HepG2 (cell line): Measurements from ENCODE around the gene POLR3E. TPM values are rescaled to one million over a fixed set of nuclear protein-coding genes. Genes with fewer than 3 reads are reported as not detected.

Experiments used
- CREB1 ChIP-seq, 2 experiments: fragments of 450-650 bp in 1 of 2; IDR thresholded peaks; 2 replicates each; pipeline ENCODE4 v1.6.1; 2016 to 2017; ENCODE audit warnings: control low read depth in 1 of 2, mild to moderate bottlenecking in 1 of 2, missing compliant biosample characterization in 1 of 2, missing genetic modification characterization in 1 of 2
- NR2F1 ChIP-seq, 2 experiments: fragments of 450-650 bp in 1 of 2; formaldehyde crosslinking in 1 of 2; IDR thresholded peaks; 2 replicates each; pipeline versions ENCODE4 v1.5.0 to v1.6.1; 2016 to 2020; ENCODE audit warnings: mild to moderate bottlenecking in 1 of 2, missing compliant biosample characterization in 1 of 2, missing genetic modification reagents in 1 of 2, moderate library complexity in 1 of 2
- ONECUT2 ChIP-seq: sonication (generic); formaldehyde crosslinking; IDR thresholded peaks from 2 replicates; pipeline ENCODE4 v1.4.0; 2020; ENCODE audit warnings: missing genetic modification reagents
- TMF1 ChIP-seq: sonication (generic); formaldehyde crosslinking; IDR thresholded peaks from 2 replicates; pipeline ENCODE4 v1.8.1; 2022; ENCODE audit warnings: low read depth, missing genetic modification reagents
- XBP1 ChIP-seq: sonication (generic); formaldehyde crosslinking; IDR thresholded peaks from 2 replicates; pipeline ENCODE4 v1.5.0; 2020; ENCODE audit warnings: missing genetic modification reagents
- ZFX ChIP-seq: sonication (generic); formaldehyde crosslinking; IDR thresholded peaks from 2 replicates; pipeline ENCODE4 v1.4.0; 2020; ENCODE audit warnings: mild to moderate bottlenecking, low read depth, missing genetic modification reagents, moderate library complexity
- ZNF263 ChIP-seq: sonication (generic); formaldehyde crosslinking; IDR thresholded peaks from 2 replicates; pipeline ENCODE4 v1.4.0; 2020; ENCODE audit warnings: missing genetic modification reagents
- ZNF326 ChIP-seq: sonication (generic); formaldehyde crosslinking; IDR thresholded peaks from 2 replicates; pipeline ENCODE4 v1.4.0; 2020; ENCODE audit warnings: missing genetic modification reagents, borderline replicate concordance
- ZNF468 ChIP-seq: sonication (generic); formaldehyde crosslinking; IDR thresholded peaks from 2 replicates; pipeline ENCODE4 v1.8.0; 2022; ENCODE audit warnings: mild to moderate bottlenecking, moderate library complexity, missing genetic modification reagents
- ZNF552 ChIP-seq: sonication (generic); formaldehyde crosslinking; IDR thresholded peaks from 2 replicates; pipeline ENCODE4 v1.9.0; 2022; ENCODE audit warnings: missing genetic modification reagents, mild to moderate bottlenecking, borderline replicate concordance
- ZNF644 ChIP-seq: IDR thresholded peaks from 2 replicates; pipeline ENCODE4 v1.6.1; 2016; ENCODE audit warnings: low read depth
- ZNF652 ChIP-seq: IDR thresholded peaks from 2 replicates; pipeline ENCODE4 v1.6.1; 2016; ENCODE audit warnings: low read depth, borderline replicate concordance
- polyA plus RNA-seq, 8 experiments: library from polyadenylated mRNA; depleted of rRNA in 3 of 8; stranded (reverse) in 7 of 8; unstranded in 1 of 8; fragments of >200 nt; fragmentation: Illumina TruSeq in 4 of 8; extraction: Trizol in 4 of 8; gene quantifications; 2 replicates each; pipeline versions ENCODE4 v1.2.1 to v1.2.3, GENCODE V29; 2011 to 2016; ENCODE audit warnings: low read depth in 4 of 8, missing spikeins in 1 of 8, mixed read lengths in 1 of 8; ENCODE audit not compliant: insufficient read depth in 1 of 8
- total RNA-seq, 5 experiments: library from RNA; depleted of rRNA; stranded (reverse); fragments of >200 nt; fragmentation: Illumina TruSeq; extraction: Trizol; gene quantifications; 2 replicates each; pipeline ENCODE4 v1.2.3, GENCODE V29; 2016; ENCODE audit warnings: low read depth in 1 of 5
- TF ChIP-seq, protein P1 (sequence below): sonication (generic); formaldehyde crosslinking; IDR thresholded peaks from 2 replicates; pipeline ENCODE4 v1.4.0; 2020; ENCODE audit warnings: missing genetic modification reagents, borderline replicate concordance
- TF ChIP-seq, protein P2 (sequence below): sonication (generic); formaldehyde crosslinking; IDR thresholded peaks from 2 replicates; pipeline ENCODE4 v1.8.1; 2023; ENCODE audit warnings: mild to moderate bottlenecking, missing genetic modification reagents
- TF ChIP-seq, protein P3 (sequence below): sonication (generic); formaldehyde crosslinking; IDR thresholded peaks from 2 replicates; pipeline ENCODE4 v1.4.0; 2020; ENCODE audit warnings: missing genetic modification reagents, mild to moderate bottlenecking, borderline replicate concordance
- TF ChIP-seq, protein P4 (sequence below): sonication (generic); formaldehyde crosslinking; conservative IDR thresholded peaks from 2 replicates; pipeline ENCODE4 v1.4.0; 2020; ENCODE audit warnings: missing genetic modification reagents
- TF ChIP-seq, protein P5 (sequence below): sonication (generic); formaldehyde crosslinking; IDR thresholded peaks from 2 replicates; pipeline ENCODE4 v1.9.0; 2021; ENCODE audit warnings: missing genetic modification reagents, borderline replicate concordance
- TF ChIP-seq, protein P6 (sequence below): sonication (generic); formaldehyde crosslinking; IDR thresholded peaks from 2 replicates; pipeline ENCODE4 v1.4.0; 2020; ENCODE audit warnings: mild to moderate bottlenecking, missing genetic modification reagents

POLR3E gene
- total and polyA plus RNA-seq, 2 of the 13 experiments (the other 11 are each of a cell fraction or from before 2014, with no cell fraction given): 135 to 262 TPM

DNA sequence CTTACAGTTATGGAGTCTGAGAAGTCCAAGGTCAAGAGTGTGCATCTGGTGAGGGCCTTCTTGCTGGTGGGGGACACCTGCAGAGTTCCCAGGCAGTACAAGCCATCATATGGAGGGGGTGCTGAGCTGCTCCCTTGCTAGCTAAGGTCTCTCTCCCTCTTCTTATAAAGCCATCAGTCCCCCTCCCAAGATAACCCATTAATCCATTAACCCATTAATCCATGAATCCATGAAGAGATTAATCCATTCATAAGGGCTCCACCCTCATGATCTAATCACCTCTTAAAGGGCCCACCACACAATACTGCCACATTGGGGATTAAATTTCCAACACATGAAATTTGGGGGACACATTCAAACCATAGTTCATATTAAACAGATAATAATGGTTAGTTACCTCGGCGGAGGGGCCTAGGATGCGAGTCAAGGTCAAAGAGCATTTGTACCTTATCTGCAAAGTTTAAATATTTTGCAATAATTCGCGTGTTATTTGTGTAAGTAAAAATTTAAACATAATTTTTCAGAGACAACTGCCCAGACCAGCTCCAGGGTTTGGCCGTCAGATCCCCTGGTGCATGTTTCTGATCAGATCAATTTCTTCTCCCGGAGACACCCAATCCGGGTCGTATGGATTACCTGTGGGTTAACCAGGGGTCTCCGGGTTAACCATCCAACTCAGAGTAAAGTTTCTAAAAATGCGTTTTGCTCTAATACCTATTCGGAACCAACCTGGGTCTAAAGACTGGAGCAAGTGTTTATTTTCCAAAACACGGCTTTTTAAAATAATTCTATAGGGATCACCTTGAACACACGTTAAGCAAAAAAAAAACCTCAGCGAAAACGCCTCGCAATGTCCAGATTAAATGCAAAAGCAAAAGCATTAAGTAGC is 740 bp upstream of the POLR3E start (continued):
- TF ChIP-seq ZNF326 (CRISPR knock-in tag) (no peak), TMF1 (no peak), ZNF644 (CRISPR knock-in tag) (no peak), ZNF263 (CRISPR knock-in tag) (no peak), XBP1 (CRISPR knock-in tag) (peak; percentile 4; the same call in 1 of the 2 replicates), ONECUT2 (peak; percentile 40; the same call in 1 of the 2 replicates), ZNF468 (no peak), NR2F1 (CRISPR knock-in tag; IDR thresholded peaks at IDR 0.05) (0 out of 4 replicates have a peak, but pooled peaks of 1 of the 2 experiments have one; percentile 17), CREB1 (IDR thresholded peaks at IDR 0.05) (no peak), CREB1 (CRISPR knock-in tag; IDR thresholded peaks at IDR 0.05) (peak; percentile 73), ZNF552 (CRISPR knock-in tag) (no peak), ZNF652 (0 out of 2 replicates have a peak, but pooled peaks have one; percentile 8), ZFX (CRISPR knock-in tag) (no peak)
- TF ChIP-seq, protein P1, sequence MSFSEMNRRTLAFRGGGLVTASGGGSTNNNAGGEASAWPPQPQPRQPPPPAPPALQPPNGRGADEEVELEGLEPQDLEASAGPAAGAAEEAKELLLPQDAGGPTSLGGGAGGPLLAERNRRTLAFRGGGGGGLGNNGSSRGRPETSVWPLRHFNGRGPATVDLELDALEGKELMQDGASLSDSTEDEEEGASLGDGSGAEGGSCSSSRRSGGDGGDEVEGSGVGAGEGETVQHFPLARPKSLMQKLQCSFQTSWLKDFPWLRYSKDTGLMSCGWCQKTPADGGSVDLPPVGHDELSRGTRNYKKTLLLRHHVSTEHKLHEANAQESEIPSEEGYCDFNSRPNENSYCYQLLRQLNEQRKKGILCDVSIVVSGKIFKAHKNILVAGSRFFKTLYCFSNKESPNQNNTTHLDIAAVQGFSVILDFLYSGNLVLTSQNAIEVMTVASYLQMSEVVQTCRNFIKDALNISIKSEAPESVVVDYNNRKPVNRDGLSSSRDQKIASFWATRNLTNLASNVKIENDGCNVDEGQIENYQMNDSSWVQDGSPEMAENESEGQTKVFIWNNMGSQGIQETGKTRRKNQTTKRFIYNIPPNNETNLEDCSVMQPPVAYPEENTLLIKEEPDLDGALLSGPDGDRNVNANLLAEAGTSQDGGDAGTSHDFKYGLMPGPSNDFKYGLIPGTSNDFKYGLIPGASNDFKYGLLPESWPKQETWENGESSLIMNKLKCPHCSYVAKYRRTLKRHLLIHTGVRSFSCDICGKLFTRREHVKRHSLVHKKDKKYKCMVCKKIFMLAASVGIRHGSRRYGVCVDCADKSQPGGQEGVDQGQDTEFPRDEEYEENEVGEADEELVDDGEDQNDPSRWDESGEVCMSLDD (CRISPR knock-in tag): 0 out of 2 replicates have a peak, but pooled peaks have one; percentile 77
- TF ChIP-seq, protein P2, sequence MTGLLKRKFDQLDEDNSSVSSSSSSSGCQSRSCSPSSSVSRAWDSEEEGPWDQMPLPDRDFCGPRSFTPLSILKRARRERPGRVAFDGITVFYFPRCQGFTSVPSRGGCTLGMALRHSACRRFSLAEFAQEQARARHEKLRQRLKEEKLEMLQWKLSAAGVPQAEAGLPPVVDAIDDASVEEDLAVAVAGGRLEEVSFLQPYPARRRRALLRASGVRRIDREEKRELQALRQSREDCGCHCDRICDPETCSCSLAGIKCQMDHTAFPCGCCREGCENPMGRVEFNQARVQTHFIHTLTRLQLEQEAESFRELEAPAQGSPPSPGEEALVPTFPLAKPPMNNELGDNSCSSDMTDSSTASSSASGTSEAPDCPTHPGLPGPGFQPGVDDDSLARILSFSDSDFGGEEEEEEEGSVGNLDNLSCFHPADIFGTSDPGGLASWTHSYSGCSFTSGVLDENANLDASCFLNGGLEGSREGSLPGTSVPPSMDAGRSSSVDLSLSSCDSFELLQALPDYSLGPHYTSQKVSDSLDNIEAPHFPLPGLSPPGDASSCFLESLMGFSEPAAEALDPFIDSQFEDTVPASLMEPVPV (CRISPR knock-in tag): no peak
- TF ChIP-seq, protein P3, sequence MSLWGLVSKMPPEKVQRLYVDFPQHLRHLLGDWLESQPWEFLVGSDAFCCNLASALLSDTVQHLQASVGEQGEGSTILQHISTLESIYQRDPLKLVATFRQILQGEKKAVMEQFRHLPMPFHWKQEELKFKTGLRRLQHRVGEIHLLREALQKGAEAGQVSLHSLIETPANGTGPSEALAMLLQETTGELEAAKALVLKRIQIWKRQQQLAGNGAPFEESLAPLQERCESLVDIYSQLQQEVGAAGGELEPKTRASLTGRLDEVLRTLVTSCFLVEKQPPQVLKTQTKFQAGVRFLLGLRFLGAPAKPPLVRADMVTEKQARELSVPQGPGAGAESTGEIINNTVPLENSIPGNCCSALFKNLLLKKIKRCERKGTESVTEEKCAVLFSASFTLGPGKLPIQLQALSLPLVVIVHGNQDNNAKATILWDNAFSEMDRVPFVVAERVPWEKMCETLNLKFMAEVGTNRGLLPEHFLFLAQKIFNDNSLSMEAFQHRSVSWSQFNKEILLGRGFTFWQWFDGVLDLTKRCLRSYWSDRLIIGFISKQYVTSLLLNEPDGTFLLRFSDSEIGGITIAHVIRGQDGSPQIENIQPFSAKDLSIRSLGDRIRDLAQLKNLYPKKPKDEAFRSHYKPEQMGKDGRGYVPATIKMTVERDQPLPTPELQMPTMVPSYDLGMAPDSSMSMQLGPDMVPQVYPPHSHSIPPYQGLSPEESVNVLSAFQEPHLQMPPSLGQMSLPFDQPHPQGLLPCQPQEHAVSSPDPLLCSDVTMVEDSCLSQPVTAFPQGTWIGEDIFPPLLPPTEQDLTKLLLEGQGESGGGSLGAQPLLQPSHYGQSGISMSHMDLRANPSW (CRISPR knock-in tag): peak; percentile 54
- TF ChIP-seq, protein P4, sequence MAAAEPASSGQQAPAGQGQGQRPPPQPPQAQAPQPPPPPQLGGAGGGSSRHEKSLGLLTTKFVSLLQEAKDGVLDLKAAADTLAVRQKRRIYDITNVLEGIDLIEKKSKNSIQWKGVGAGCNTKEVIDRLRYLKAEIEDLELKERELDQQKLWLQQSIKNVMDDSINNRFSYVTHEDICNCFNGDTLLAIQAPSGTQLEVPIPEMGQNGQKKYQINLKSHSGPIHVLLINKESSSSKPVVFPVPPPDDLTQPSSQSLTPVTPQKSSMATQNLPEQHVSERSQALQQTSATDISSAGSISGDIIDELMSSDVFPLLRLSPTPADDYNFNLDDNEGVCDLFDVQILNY (CRISPR knock-in tag): no peak
- TF ChIP-seq, protein P5, sequence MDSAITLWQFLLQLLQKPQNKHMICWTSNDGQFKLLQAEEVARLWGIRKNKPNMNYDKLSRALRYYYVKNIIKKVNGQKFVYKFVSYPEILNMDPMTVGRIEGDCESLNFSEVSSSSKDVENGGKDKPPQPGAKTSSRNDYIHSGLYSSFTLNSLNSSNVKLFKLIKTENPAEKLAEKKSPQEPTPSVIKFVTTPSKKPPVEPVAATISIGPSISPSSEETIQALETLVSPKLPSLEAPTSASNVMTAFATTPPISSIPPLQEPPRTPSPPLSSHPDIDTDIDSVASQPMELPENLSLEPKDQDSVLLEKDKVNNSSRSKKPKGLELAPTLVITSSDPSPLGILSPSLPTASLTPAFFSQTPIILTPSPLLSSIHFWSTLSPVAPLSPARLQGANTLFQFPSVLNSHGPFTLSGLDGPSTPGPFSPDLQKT (CRISPR knock-in tag): no peak
- TF ChIP-seq, protein P6, sequence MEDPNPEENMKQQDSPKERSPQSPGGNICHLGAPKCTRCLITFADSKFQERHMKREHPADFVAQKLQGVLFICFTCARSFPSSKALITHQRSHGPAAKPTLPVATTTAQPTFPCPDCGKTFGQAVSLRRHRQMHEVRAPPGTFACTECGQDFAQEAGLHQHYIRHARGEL (CRISPR knock-in tag): no peak
